AG20443 (cell line): ENCODE results near the gene KDM2B.
A peak's percentile ranks its signal among the peaks of the same experiment; 100 is the strongest.

Experiments
- DNase-seq: peaks from one replicate; pipeline ENCODE4 v3.0.0; 2012; ENCODE audit warnings: low spot score, mixed read lengths

The KDM2B gene

GRCh38 chr12:121561009-121561395 is 19.8 kb downstream of the KDM2B start:
- no peak for DNase-seq

GRCh38 chr12:121560392-121561008 is 20.3 kb downstream of the KDM2B start:
- no peak for DNase-seq

- DNase-seq = no peak
Measured at GRCh38 chr12:121558956-121559355, 21.9 kb downstream of the KDM2B start.

DNA sequence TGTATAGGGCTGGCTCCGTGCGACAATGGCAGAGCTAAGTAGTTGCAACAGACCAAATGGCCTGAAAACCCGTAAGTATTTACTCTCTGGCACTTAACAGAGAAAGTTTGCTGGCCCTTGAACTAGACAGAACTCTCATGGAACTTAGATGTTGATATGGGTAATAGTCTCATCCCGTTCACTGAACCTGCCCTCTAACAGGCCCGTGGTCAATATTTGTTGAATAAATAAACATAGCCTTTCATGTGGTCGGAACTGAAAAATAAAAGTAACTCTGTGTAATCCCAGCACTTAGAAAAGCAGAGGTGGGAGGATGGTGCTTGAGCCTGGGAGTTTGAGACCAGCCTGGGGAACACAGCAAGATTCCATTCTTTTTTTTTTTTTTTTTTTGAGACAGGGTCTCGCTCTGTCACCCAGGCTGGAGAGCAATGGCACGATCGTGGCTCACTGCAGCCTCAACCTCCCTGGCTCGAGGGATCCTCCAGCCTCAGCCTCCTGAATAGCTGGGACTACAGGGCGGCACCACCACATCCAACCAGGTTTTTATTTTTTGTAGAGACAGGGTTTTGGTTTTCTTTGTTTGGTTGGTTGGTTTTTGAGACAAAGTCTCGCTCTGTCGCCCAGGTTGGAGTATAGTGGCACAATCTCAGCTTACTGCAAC is 29.7 kb downstream of the KDM2B start:
- DNase-seq = no peak

DNA sequence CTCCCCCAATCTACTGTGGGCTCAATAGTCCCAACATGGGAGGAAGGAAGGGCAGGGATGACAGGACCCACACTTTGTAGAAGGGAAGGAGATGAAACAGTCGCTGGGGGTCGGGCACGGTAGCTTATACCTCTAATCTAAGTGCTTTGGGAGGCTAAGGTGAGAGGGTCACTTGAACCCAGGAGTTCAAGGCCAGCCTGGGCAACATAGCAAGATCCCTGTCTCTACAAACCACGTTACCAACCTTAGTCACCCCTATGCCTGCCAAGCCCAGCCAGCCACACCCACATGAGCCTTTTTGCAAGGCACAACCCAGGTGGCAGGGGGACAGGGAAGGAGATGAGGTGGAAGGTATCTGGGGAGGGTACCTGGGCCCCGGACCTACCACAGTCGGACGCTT is 31.7 kb downstream of the KDM2B start:
- no peak for DNase-seq

GRCh38 chr12:121545480-121545879 is 35.3 kb downstream of the KDM2B start:
- DNase-seq = no peak

DNA sequence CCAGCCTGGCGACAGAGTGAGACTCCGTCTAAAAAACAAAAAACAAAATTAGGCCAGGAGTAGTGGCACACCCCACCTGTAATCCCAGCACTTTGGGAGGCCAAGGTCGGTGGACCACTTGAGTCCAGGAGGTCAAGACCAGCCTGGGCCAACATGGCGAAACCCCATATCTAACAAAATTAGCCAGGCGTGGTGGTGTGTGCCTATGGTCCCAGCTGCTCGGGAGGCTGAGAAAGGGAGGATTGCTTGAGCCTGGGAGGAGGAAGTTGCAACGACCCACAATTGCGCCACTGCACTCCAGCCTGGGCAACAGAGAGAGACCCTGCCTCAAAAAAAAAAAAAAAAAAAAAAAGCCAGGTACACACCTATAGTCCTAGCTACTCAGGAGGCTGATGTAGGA is 37.0 kb downstream of the KDM2B start:
- no peak for DNase-seq

DNA sequence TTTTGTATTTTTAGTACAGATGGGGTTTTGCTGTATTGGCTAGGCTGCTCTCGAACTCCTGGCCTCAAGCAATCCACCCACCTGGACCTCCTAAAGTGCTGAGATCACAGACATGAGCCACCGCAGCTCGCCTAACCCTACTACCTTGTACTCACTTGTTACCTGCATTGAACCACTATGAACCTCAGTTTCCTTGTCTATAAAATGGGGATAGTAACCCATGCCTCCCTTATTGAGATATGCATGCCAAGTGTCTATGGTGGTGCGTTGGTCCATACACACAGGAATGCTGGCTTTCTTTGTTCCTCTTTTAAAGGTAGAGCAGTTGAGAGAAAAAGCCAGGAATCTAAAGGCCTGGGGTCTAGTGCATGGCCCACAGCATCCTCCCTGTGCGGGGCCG is 40.9 kb downstream of the KDM2B start:
- no peak for DNase-seq

DNA sequence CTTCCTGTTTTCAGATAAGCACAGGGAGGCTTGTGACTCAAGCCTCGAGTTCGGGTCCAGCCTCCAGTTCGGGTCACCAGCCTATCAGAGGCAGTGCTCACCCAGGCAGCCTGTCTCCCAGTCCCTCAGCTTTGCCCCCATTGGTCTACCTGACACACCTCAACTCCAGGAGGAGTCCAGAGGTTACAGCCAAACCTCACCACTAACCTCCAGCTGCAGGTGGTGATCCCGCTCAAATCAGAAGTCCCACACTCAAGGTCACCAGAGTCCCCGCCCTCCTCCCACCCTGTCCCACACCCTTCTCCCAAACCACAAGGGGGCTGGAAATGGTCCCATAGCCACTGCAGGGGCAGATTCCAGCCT is 42.1 kb downstream of the KDM2B start:
- peak; percentile 34 for DNase-seq

- DNase-seq = peak; percentile 62
Measured at GRCh38 chr12:121537814-121538698, 42.8 kb downstream of the KDM2B start.

- peak; percentile 91 for DNase-seq
Measured at GRCh38 chr12:121536899-121537813, 43.7 kb downstream of the KDM2B start.

- peak; percentile 86 for DNase-seq
Measured at GRCh38 chr12:121536054-121536898, 44.5 kb downstream of the KDM2B start.

DNA sequence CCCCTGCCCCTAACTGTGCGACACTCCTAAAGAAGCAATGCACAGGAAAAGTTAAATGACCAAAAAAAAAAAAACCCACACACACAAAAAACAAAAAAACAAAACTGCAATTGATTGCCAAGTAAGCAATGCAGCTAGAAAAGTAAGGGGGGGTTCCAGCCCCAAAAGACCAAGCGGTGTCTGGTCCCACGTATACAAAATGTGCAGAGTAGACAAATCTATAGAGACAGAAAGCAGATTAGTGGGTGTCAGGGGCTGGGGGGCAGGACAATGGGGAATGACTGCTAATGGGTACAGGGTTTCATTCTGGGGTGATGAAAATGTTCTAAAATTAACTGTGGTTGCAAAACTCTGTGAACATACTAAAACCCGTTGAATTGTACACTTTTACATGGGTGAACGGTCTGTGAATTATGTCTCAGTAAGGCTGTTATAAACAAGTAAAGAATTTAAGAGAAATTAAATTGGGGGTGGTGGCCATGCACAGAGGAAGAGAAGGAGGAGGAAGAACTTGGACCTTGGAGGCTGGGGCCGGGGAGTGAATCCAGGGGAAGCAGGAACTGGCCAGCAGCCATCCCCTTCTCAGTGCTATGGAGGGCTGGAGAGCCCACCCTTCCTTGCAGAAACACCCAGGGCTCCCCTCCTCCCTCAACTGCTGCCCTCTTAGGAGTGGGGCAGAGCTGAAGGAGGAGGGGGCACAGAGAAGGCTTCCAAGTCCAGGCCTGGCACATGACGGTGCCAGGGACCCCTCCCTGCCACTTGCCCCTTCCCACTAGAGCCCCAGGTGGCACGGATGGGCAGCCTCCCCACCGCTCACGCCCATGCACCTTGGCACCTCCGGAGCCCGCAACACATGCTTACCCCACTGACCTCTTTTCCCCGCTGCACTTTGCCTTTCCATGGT is 45.4 kb downstream of the KDM2B start:
- DNase-seq = no peak

DNA sequence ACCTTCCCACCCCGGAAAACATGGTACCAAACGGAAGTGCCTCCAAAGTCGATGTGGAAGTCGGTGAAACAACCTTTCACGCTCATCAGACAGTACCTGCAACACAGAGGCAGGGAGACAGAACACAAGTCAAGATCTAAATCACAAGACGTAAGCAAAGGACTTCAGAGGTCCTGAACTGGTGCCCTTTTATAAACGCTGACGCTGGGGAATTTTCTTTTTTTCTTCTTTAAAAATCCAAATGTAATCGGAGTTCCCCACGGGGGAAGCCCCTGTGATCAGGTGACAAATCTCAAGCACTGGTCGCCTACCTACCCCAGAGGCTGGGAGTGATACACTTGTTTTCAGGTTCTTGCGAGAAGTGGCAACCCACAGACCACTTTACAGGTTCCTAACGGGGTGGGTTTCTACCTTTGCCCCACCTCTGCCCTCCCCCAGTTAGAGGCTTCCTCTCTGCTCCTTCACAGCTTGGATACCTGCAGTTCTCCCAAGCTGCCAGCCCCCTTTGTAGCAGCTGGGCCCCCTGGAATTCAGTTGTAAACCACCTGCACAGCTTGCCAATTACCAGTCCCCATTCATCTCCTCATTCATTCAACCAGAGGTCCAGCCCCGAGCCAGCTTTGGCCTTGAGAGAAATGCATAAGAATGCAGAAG is 46.2 kb downstream of the KDM2B start:
- DNase-seq = no peak

- DNase-seq = no peak
Measured at GRCh38 chr12:121533394-121534090, 47.3 kb downstream of the KDM2B start.

DNA sequence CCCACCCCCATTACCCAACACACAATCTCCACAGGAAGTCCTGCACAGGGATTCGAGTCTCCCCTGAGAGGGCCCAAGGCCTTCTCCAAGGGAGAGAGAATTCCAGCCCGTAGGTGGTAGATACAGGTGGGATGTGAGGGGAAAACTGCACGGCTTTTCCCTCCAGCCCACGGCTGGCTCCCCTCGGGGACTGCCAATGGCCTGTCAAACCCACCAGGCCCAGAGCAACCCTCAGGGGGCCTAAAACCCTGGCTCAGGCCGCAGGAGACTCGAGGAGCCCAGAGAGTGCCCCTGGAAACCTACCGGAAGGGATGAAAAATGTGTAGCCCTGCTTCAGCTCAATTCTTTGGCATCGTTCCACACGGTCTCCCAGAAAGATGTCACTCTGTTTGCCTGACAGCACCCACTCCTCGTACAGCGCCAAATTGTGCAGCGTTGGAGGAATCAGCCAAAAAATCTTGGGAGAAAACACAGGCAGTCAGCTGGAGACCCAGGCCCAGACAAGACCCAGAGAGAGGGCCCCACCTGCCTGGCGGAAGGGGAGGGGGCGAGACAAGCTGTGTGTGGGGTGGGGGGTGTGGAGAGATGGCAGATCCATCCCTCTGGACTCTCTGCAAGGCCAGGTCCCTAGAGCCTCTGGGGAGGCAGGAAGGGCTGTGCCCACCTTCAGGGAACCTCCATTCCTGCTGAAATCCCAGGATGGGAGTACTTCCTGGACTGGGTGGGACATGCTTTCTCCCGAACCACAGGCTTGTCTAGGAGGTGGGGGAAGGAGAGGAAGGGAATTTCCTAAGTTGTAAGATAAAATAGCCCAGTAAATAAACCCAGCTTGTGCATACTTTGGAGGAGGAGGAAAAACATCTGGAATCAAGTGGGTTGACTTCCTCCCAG is 48.1 kb downstream of the KDM2B start:
- DNase-seq = peak; percentile 67

DNA sequence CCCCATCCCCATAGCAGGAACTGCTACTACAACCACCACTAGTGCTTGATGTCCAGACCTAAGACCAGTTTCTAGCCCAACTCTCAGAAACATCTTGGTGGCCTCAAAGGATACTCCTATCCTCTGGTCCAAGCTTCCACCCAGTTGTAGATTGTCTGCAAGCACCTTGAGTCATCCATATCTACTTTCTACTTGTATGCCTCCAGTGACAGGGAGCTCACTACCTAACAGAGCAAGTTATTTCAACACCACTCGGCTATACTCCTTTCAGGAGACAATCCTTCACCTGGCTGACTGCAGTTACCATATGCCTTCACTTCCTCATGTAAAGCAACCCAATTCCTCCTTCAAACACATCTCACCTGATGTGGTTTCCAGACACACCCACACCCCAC is 49.5 kb downstream of the KDM2B start:
- no peak for DNase-seq
